Retinal pigment epithelial cell (primary cell): ENCODE measurements around the gene PDSS1.
"Not testable (repeated sequence)": the region's sequence is repeated elsewhere in the genome, so short reads cannot be mapped to it uniquely, and the experiment has no call there.

ENCODE experiments used
- DNase-seq: peaks from one replicate; pipeline ENCODE4 v3.0.0-alpha.2; 2010; ENCODE audit warnings: low read depth
- H3K4me3 ChIP-seq: 2 replicates; pipeline ENCODE4 v1.5.1; 2011; ENCODE audit warnings: mild to moderate bottlenecking, low read length, control low read depth, moderate library complexity
- CTCF ChIP-seq: conservative IDR thresholded peaks from 2 replicates; pipeline ENCODE4 v1.5.1; 2011; ENCODE audit warnings: low read depth, low read length, control low read depth, inconsistent platforms

PDSS1 gene

DNA sequence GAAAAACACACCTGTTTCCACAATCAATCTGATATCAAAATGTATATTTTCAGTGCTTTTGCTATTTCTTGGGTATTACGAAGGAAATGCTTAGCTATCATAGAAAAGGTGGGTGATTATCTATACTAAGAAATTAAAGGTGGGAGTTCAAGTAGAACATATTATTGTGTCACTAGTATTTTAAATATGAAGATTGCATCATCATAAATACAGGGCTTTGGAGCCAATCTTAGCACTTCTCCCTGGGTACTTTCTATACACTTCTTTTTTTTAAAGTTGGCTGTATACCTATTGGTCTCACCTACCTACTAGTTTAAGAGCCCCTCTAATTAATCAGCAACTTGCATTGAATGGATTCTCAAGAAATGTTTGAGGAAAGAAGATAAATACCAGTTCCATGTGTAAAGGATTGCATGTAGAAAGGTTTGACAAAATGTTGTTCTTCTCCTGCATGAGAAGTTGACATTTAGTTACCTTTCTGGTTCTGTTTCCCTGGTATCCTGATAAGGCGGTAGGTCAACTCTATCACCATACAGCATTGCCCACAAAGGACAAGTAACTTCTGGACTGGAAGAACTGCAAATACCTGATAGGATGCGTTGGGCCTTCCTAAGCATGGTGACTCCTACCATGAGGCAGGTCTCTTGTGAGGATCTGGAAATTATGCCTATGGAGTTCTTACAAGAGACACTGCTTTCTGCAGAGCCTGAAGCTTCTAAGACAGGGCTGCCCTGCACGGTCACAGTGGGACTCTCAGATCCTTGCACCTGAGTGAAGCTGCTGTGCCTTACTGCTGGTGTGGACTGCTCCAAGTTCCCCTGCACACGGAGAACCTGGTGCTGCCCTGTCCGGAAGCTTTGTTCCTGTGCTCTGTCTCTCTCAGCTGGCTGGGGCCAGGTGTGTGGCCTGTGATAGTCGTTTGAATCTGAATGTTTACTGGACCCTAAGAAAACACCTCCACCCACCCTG, 32.1 kb upstream of the PDSS1 start:
- no peak overlapping the region for H3K4me3 ChIP-seq
- no peak for DNase-seq
- TF ChIP-seq CTCF: no peak

DNA sequence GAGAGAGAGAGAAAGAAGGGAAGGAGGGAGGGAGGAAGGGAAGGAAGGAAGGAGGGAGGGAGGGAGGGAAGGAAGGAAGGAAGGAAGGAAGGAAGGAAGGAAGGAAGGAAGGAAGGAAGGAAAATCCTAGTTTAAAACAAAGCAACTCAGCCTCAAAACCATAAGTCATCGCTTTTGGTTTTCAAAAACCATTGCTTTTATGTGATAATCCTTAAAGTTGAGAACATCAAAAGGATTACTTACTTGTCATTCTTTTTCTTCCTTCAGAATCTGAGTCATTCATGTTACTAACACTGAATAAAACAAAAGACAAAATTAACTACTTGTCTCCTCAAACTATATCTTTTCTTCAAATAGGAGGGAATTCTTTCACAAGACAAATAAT, 21.6 kb upstream of the PDSS1 start:
- no peak overlapping the region for H3K4me3 ChIP-seq
- TF ChIP-seq CTCF: no peak
- DNase-seq: no peak

DNA sequence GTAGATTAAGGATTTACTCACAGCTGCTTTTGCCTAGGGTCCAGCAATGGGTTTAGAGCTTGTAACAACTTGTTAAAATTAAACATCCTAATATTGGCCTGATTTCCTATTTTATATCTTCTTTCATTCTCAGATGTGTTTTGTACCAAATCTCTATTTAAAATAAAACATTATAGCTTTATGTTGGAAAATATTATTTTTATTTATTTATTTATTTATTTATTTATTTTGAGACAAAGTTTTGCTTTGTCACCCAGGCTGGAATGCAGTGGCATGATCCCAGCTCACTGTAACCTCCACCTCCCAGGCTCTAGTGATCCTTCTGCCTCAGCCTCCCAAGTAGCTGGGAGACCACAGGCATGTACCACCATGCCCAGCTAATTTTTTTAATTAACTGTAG, 17.9 kb upstream of the PDSS1 start:
- no peak overlapping the region for H3K4me3 ChIP-seq
- TF ChIP-seq CTCF: no peak
- no peak for DNase-seq

DNA sequence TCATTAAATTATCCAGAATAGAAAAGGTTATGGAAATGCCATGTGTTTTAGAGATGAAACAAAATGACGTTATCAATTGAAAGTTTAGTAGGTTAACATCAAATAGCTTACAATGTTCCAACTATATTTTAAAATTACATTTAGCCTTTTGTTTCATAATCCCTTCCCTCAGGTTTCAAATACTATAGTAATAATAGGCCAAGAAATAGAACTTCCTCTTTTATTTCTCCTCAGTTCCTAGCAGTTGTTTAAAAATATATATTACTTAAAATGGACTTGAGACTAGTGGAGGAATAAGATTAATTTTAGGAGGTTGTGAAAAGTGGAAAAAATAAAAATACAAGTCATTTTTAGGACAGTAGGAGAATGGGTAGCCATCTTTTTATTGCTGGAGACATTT, 16.4 kb upstream of the PDSS1 start:
- H3K4me3 ChIP-seq: no peak overlapping the region
- TF ChIP-seq CTCF: no peak
- no peak for DNase-seq

GRCh38 chr10:26681971-26682370, 15.5 kb upstream of the PDSS1 start:
- DNase-seq, H3K4me3 ChIP-seq: not testable (repeated sequence)

DNA sequence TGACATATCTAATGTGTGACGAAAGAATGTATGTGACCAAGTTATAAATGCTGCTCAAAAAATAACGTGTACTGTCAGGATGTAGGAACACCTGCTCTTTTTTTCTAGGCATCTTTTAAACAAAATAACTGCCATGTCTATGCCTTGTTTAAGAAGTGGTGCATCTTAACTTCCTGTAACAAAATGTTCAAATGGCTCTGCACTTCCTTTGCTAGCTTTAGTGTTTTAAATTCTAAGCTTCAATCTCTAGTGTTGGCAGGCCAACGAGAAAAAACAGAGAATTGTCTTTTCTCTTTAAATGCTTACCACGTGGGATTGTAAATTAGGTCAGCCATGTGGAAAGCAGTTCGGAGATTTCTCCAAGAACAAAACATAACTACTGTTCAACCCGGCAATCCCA, 14.6 kb upstream of the PDSS1 start:
- no peak for TF ChIP-seq CTCF

GRCh38 chr10:26684667-26685264, 12.7 kb upstream of the PDSS1 start:
- not testable (repeated sequence) for H3K4me3 ChIP-seq, DNase-seq
- TF ChIP-seq CTCF: peak; percentile 54

More for the DNA sequence above, 14.6 kb upstream of the PDSS1 start:
- no peak overlapping the region for H3K4me3 ChIP-seq
- no peak for DNase-seq
